SU-DHL-6 (cell line): ENCODE data around the gene BMP10.

Source experiments
- EZH2phosphoT487 ChIP-seq: fragments of 200-600 bp; sonication (generic), shearing (Covaris generic); conservative IDR thresholded peaks from 2 replicates; pipeline ENCODE4 v1.6.1; 2018; ENCODE audit warnings: mild to moderate bottlenecking, antibody characterized with exemption, low read length, moderate library complexity, mixed read lengths
- TF ChIP-seq, protein P1 (sequence below): fragments of 200-600 bp; sonication (generic); IDR thresholded peaks from one replicate; pipeline ENCODE4 v1.5.1; 2017; ENCODE audit warnings: antibody characterized with exemption, mild to moderate bottlenecking, low read length, moderate library complexity; ENCODE audit not compliant: insufficient read depth, poor library complexity, severe bottlenecking

DNA sequence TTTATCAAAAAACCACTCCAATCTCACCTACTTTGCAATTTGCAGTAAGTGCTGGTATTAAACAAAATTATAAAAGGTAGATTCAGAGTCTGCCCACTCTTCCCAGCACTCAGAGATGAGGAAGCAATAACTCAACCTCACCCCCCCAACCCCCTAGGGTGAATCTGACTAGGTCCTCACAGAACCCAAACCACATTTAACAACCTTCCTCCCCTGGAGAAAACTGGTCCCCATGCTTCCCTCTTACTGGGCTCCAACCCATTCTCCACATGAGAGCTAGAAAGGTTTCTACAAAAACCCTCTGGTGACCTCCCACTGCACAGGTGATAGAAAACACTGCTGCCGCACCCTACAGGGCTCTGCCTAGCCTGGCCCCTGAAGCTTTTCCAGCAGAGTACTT, 40.5 kb upstream of the BMP10 start:
- TF ChIP-seq, protein P1, sequence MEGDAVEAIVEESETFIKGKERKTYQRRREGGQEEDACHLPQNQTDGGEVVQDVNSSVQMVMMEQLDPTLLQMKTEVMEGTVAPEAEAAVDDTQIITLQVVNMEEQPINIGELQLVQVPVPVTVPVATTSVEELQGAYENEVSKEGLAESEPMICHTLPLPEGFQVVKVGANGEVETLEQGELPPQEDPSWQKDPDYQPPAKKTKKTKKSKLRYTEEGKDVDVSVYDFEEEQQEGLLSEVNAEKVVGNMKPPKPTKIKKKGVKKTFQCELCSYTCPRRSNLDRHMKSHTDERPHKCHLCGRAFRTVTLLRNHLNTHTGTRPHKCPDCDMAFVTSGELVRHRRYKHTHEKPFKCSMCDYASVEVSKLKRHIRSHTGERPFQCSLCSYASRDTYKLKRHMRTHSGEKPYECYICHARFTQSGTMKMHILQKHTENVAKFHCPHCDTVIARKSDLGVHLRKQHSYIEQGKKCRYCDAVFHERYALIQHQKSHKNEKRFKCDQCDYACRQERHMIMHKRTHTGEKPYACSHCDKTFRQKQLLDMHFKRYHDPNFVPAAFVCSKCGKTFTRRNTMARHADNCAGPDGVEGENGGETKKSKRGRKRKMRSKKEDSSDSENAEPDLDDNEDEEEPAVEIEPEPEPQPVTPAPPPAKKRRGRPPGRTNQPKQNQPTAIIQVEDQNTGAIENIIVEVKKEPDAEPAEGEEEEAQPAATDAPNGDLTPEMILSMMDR: no peak
- no peak for TF ChIP-seq EZH2phosphoT487
